IMR-90 (cell line): ENCODE data around the gene ZC3H8.

ENCODE experiments used
- CEBPB ChIP-seq: IDR thresholded peaks from 2 replicates; pipeline ENCODE4 v1.6.1; 2012; ENCODE audit warnings: low read depth, low read length, improper control_type of control experiment
- FOS ChIP-seq: fragments of 150-350 bp; IDR thresholded peaks from 2 replicates; pipeline ENCODE4 v1.6.1; 2016; ENCODE audit warnings: low read depth, low read length
- MAZ ChIP-seq: IDR thresholded peaks from 2 replicates; pipeline ENCODE4 v1.6.1; 2012; ENCODE audit warnings: low read depth, mild to moderate bottlenecking, low read length, improper control_type of control experiment, moderate library complexity, borderline replicate concordance
- POLR2A ChIP-seq: IDR thresholded peaks from 2 replicates; pipeline ENCODE4 v1.6.1; 2012; ENCODE audit warnings: mild to moderate bottlenecking, low read depth, low read length
- RAD21 ChIP-seq: IDR thresholded peaks from 2 replicates; pipeline ENCODE4 v1.6.1; 2012; ENCODE audit warnings: low read length, improper control_type of control experiment
- RCOR1 ChIP-seq: IDR thresholded peaks from 2 replicates; pipeline ENCODE4 v1.6.1; 2012; ENCODE audit warnings: mild to moderate bottlenecking, low read length, improper control_type of control experiment; ENCODE audit not compliant: insufficient replicate concordance
- RFX5 ChIP-seq: IDR thresholded peaks from 2 replicates; pipeline ENCODE4 v1.8.0; 2012; ENCODE audit warnings: low read depth, mild to moderate bottlenecking, low read length, moderate library complexity
- TF ChIP-seq, protein P1 (sequence below): conservative IDR thresholded peaks from 2 replicates; pipeline ENCODE4 v1.5.1; 2012; ENCODE audit warnings: mild to moderate bottlenecking, low read depth, low read length, improper control_type of control experiment
- TF ChIP-seq, protein P2 (sequence below): fragments of 150-350 bp; IDR thresholded peaks from 2 replicates; pipeline ENCODE4 v1.6.1; 2016; ENCODE audit warnings: low read depth, mild to moderate bottlenecking, low read length, moderate library complexity, borderline replicate concordance

- no peak for TF ChIP-seq POLR2A
- no peak for TF ChIP-seq MAZ
- no peak for TF ChIP-seq RCOR1
- TF ChIP-seq, protein P1, sequence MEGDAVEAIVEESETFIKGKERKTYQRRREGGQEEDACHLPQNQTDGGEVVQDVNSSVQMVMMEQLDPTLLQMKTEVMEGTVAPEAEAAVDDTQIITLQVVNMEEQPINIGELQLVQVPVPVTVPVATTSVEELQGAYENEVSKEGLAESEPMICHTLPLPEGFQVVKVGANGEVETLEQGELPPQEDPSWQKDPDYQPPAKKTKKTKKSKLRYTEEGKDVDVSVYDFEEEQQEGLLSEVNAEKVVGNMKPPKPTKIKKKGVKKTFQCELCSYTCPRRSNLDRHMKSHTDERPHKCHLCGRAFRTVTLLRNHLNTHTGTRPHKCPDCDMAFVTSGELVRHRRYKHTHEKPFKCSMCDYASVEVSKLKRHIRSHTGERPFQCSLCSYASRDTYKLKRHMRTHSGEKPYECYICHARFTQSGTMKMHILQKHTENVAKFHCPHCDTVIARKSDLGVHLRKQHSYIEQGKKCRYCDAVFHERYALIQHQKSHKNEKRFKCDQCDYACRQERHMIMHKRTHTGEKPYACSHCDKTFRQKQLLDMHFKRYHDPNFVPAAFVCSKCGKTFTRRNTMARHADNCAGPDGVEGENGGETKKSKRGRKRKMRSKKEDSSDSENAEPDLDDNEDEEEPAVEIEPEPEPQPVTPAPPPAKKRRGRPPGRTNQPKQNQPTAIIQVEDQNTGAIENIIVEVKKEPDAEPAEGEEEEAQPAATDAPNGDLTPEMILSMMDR = no peak
- no peak for TF ChIP-seq CEBPB
- TF ChIP-seq, protein P2, sequence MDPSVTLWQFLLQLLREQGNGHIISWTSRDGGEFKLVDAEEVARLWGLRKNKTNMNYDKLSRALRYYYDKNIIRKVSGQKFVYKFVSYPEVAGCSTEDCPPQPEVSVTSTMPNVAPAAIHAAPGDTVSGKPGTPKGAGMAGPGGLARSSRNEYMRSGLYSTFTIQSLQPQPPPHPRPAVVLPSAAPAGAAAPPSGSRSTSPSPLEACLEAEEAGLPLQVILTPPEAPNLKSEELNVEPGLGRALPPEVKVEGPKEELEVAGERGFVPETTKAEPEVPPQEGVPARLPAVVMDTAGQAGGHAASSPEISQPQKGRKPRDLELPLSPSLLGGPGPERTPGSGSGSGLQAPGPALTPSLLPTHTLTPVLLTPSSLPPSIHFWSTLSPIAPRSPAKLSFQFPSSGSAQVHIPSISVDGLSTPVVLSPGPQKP = no peak
- TF ChIP-seq RFX5 = no peak
- TF ChIP-seq FOS = no peak
- TF ChIP-seq RAD21 = no peak
Measured at GRCh38 chr2:112166806-112167499, 87.9 kb downstream of the ZC3H8 start.
